GM18868 (cell line): ENCODE data around the gene NT5C.

Experiments used
- ATAC-seq: cut with Tn5 transposase; IDR thresholded peaks from one replicate; pipeline ENCODE4 v1.9.1; 2021; ENCODE audit warnings: mild to moderate bottlenecking, moderate library complexity; ENCODE audit not compliant: unreplicated experiment

NT5C gene

GRCh38 chr17:75094871-75095399 is 36.6 kb downstream of the NT5C start:
- no peak for ATAC-seq

- ATAC-seq = no peak
These were observed 37.9 kb downstream of the NT5C start for GRCh38 chr17:75093548-75094158.

GRCh38 chr17:75091855-75092327 is 39.7 kb downstream of the NT5C start:
- no peak for ATAC-seq

GRCh38 chr17:75090871-75091854 is 40.4 kb downstream of the NT5C start:
- no peak for ATAC-seq

GRCh38 chr17:75088465-75089417 is 42.8 kb downstream of the NT5C start:
- no peak for ATAC-seq

- no peak for ATAC-seq
These were observed 43.7 kb downstream of the NT5C start, which contains the start of gene SLC16A5 for GRCh38 chr17:75087558-75088453. SLC16A5 (plus strand) TSS chr17:75087954; CDS start chr17:75093637, 5,683 bp downstream.

GRCh38 chr17:75087182-75087557 is 44.4 kb downstream of the NT5C start:
- ATAC-seq = no peak

GRCh38 chr17:75086496-75087181 is 44.9 kb downstream of the NT5C start:
- ATAC-seq = no peak

- ATAC-seq = no peak
These were observed 47.4 kb downstream of the NT5C start for GRCh38 chr17:75084039-75084660.

- ATAC-seq = no peak
These were observed 48.9 kb downstream of the NT5C start for GRCh38 chr17:75082683-75083082.

- no peak for ATAC-seq
These were observed 49.7 kb downstream of the NT5C start for GRCh38 chr17:75081611-75082540.
